Spleen (tissue), 7 donors: ENCODE measurements around the gene PPP5C.

Source experiments
- CTCF ChIP-seq, 11 experiments: fragments of 200-600 bp in 7 of 11; fragments of 450-650 bp in 4 of 11; sonication (generic) in 4 of 11; IDR thresholded peaks in 8 of 11; conservative IDR thresholded peaks in 3 of 11; 1 replicate in 7 of 11; 2 replicates in 4 of 11; pipeline versions ENCODE4 v1.4.0 to v1.8.0; 2016 to 2021; ENCODE audit warnings: antibody characterized with exemption in 11 of 11, inconsistent platforms in 4 of 11, mild to moderate bottlenecking in 1 of 11
- POLR2A ChIP-seq, 3 donors: fragments of 450-650 bp; IDR thresholded peaks; one replicate each; pipeline ENCODE4 v1.5.1; 2017; ENCODE audit warnings: antibody characterized with exemption in 3 of 3, mild to moderate bottlenecking in 1 of 3
- POLR2AphosphoS5 ChIP-seq, 3 donors: sonication (generic); formaldehyde crosslinking; IDR thresholded peaks; one replicate each; pipeline ENCODE4 v1.5.1; 2017; ENCODE audit warnings: antibody characterized with exemption in 3 of 3
- donor health status: DM: no; HTN: no; CAD: no; lungs with moderate emphysema.
- donor health status: DM: no; HTN: no; CAD: no.
- donor health status: DM: no; HTN: no; CAD: no.

- TF ChIP-seq CTCF (IDR thresholded peaks at IDR 0.05 in 8 of 11, conservative IDR thresholded peaks at IDR 0.05 in 3 of 11): no peak
- TF ChIP-seq POLR2A (IDR thresholded peaks at IDR 0.05): no peak
- TF ChIP-seq POLR2AphosphoS5 (IDR thresholded peaks at IDR 0.05): peak in 1 of 3 donors; percentile 29
These were observed 26.3 kb upstream of the PPP5C start for GRCh38 chr19:46320559-46320958.
